ENCODE results near the gene KDM6A. TPM values are rescaled to one million over a fixed set of nuclear protein-coding genes. Genes with fewer than 3 reads are reported as not detected.
A peak's percentile ranks its signal among the peaks of the same experiment; 100 is the strongest.
"Not testable (repeated sequence)": the region's sequence is repeated elsewhere in the genome, so short reads cannot be mapped to it uniquely, and the experiment has no call there.

KDM6A gene
- 40.4 and 42.8 TPM in 2 replicates for total RNA-seq (2022)
- Bru-seq, nascent RNA: percentile 93 among the genes with signal in this experiment
- BruChase-seq, experiment 1, labeled RNA remaining after a 6-hour chase: percentile 75 among the genes with signal in this experiment
- percentile 78 among the genes with signal in this experiment for BruChase-seq, experiment 2, labeled RNA remaining after a 2-hour chase
- long read RNA-seq, full-length matches to known transcripts: 2 of 20 reads
- long read RNA-seq, partial matches to known transcripts: 9 of 20 reads
- long read RNA-seq, other reads (novel, unspliced or antisense): 9 of 20 reads

- Mint-ChIP-seq H3K4me3 (ENCODE audit: low read depth, unreplicated experiment) (peak within 1 kb of the TSS; percentile 73), H3K27ac (ENCODE audit: unreplicated experiment) (peak within 1 kb of the TSS; percentile 86), H3K27me3 (ENCODE audit: unreplicated experiment) (no peaks in the 10 kb centered on the region), H3K9me3 (ENCODE audit: low read depth, unreplicated experiment) (no peaks in the 10 kb centered on the region), H3K4me1 (ENCODE audit: low read depth, unreplicated experiment) (no peaks in the 10 kb centered on the region), H3K36me3 (ENCODE audit: insufficient read depth, unreplicated experiment) (peaks cover 45% of the 10 kb centered on the region)
- intact Hi-C loops (cut with micrococcal nuclease; ENCODE audit: unreplicated experiment): loop anchor here (2.0 to 5.0 kb wide), 2 partner anchors 42 to 199 kb away; no protein-coding TSS in a partner anchor
- peak; percentile 98 for DNase-seq
- CTCF ChIA-PET: interaction anchor here (0.6 to 0.9 kb wide), 7 partner anchors 42 to 538 kb away, joined by 3 to 9 read pairs (median 3); no protein-coding TSS in a partner anchor
- BruUV-seq (replicated peaks): no TSS peak
- no peak for TF ChIP-seq CTCF (IDR thresholded peaks at IDR 0.05; ENCODE audit: unreplicated experiment)
Observed at GRCh38 chrX:44872821-44873414, at the start of gene KDM6A. KDM6A (plus strand) TSS chrX:44873188; CDS start chrX:44873552, 364 bp downstream.

- BruUV-seq (replicated peaks); H3K27ac Mint-ChIP-seq (ENCODE audit: unreplicated experiment); H3K4me1 Mint-ChIP-seq (ENCODE audit: low read depth, unreplicated experiment); DNase-seq; H3K9me3 Mint-ChIP-seq (ENCODE audit: low read depth, unreplicated experiment); H3K36me3 Mint-ChIP-seq (ENCODE audit: insufficient read depth, unreplicated experiment); intact Hi-C loops (cut with micrococcal nuclease; ENCODE audit: unreplicated experiment); H3K27me3 Mint-ChIP-seq (ENCODE audit: unreplicated experiment); CTCF ChIA-PET; H3K4me3 Mint-ChIP-seq (ENCODE audit: low read depth, unreplicated experiment): not testable (repeated sequence)
Observed at GRCh38 chrX:44823193-44823592, 49.8 kb upstream of the KDM6A start.

- CTCF ChIA-PET: no interaction called here
- no TSS peak for BruUV-seq (replicated peaks)
- no peaks in the 10 kb centered on the region for H3K27me3 Mint-ChIP-seq (ENCODE audit: unreplicated experiment)
- TF ChIP-seq CTCF (IDR thresholded peaks at IDR 0.05; ENCODE audit: unreplicated experiment): no peak
- H3K4me3 Mint-ChIP-seq (ENCODE audit: low read depth, unreplicated experiment): no peak overlapping the region
- no peaks in the 10 kb centered on the region for H3K9me3 Mint-ChIP-seq (ENCODE audit: low read depth, unreplicated experiment)
- H3K36me3 Mint-ChIP-seq (ENCODE audit: insufficient read depth, unreplicated experiment): no peaks in the 10 kb centered on the region
- intact Hi-C loops (cut with micrococcal nuclease; ENCODE audit: unreplicated experiment): no loop called here
- no peak overlapping the region for H3K27ac Mint-ChIP-seq (ENCODE audit: unreplicated experiment)
- no peak for DNase-seq
- no peaks in the 10 kb centered on the region for H3K4me1 Mint-ChIP-seq (ENCODE audit: low read depth, unreplicated experiment)
Observed at GRCh38 chrX:44828008-44828605, 44.9 kb upstream of the KDM6A start.

- DNase-seq: no peak
- Mint-ChIP-seq H3K4me1 (ENCODE audit: low read depth, unreplicated experiment) (no peaks in the 10 kb centered on the region), H3K27me3 (ENCODE audit: unreplicated experiment) (no peaks in the 10 kb centered on the region), H3K9me3 (ENCODE audit: low read depth, unreplicated experiment) (no peaks in the 10 kb centered on the region), H3K36me3 (ENCODE audit: insufficient read depth, unreplicated experiment) (no peaks in the 10 kb centered on the region), H3K27ac (ENCODE audit: unreplicated experiment) (no peak overlapping the region), H3K4me3 (ENCODE audit: low read depth, unreplicated experiment) (no peak overlapping the region)
- no peak for TF ChIP-seq CTCF (IDR thresholded peaks at IDR 0.05; ENCODE audit: unreplicated experiment)
- intact Hi-C loops (cut with micrococcal nuclease; ENCODE audit: unreplicated experiment): no loop called here
- CTCF ChIA-PET: no interaction called here
- no TSS peak for BruUV-seq (replicated peaks)
Observed at GRCh38 chrX:44829832-44830231, 43.2 kb upstream of the KDM6A start.
